ENCODE data around the gene TMTC2.

DNA sequence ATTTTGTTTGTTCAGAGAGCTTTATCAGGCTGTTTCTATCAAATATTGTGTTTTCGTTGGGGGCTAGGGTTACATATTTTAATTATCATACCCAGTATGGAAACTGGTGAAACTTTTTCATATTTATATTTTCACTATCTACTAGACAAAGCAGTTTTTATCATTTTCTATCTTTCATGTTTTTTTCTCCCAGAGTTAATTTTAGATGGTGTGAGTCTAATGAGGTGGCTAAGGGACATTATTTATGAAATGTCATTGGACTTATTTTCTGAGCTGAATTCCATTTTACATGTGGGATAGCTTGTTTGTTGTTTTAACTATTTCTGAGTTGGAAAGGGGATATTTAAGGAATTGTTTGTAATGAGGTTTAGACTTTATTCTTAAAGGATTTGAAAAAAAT lies 100.3 kb downstream of the TMTC2 start:
- no peak for TF ChIP-seq ZNF626 (tag by site-specific recombination; IDR thresholded peaks at IDR 0.05)
- TF ChIP-seq, protein P1, sequence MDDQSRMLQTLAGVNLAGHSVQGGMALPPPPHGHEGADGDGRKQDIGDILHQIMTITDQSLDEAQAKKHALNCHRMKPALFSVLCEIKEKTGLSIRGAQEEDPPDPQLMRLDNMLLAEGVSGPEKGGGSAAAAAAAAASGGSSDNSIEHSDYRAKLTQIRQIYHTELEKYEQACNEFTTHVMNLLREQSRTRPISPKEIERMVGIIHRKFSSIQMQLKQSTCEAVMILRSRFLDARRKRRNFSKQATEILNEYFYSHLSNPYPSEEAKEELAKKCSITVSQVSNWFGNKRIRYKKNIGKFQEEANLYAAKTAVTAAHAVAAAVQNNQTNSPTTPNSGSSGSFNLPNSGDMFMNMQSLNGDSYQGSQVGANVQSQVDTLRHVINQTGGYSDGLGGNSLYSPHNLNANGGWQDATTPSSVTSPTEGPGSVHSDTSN (CRISPR knock-in tag; IDR thresholded peaks at IDR 0.05), result no peak
- TF ChIP-seq ZBTB8A (tag by site-specific recombination; IDR thresholded peaks at IDR 0.05), result no peak
- TF ChIP-seq, protein P2, sequence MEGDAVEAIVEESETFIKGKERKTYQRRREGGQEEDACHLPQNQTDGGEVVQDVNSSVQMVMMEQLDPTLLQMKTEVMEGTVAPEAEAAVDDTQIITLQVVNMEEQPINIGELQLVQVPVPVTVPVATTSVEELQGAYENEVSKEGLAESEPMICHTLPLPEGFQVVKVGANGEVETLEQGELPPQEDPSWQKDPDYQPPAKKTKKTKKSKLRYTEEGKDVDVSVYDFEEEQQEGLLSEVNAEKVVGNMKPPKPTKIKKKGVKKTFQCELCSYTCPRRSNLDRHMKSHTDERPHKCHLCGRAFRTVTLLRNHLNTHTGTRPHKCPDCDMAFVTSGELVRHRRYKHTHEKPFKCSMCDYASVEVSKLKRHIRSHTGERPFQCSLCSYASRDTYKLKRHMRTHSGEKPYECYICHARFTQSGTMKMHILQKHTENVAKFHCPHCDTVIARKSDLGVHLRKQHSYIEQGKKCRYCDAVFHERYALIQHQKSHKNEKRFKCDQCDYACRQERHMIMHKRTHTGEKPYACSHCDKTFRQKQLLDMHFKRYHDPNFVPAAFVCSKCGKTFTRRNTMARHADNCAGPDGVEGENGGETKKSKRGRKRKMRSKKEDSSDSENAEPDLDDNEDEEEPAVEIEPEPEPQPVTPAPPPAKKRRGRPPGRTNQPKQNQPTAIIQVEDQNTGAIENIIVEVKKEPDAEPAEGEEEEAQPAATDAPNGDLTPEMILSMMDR (tag by site-specific recombination; IDR thresholded peaks at IDR 0.05), result no peak
- TF ChIP-seq, protein P3, sequence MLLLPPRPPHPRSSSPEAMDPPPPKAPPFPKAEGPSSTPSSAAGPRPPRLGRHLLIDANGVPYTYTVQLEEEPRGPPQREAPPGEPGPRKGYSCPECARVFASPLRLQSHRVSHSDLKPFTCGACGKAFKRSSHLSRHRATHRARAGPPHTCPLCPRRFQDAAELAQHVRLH (tag by site-specific recombination; IDR thresholded peaks at IDR 0.05), result no peak
- no peak for TF ChIP-seq ZNF677 (tag by site-specific recombination; IDR thresholded peaks at IDR 0.05)
- no peak for TF ChIP-seq ZNF558 (tag by site-specific recombination; IDR thresholded peaks at IDR 0.05)
- TF ChIP-seq ZNF133 (tag by site-specific recombination; IDR thresholded peaks at IDR 0.05), result no peak
- no peak for TF ChIP-seq ZBTB20 (tag by site-specific recombination; IDR thresholded peaks at IDR 0.05)
- TF ChIP-seq ZBTB1 (tag by site-specific recombination; IDR thresholded peaks at IDR 0.05), result no peak
- TF ChIP-seq REST (tag by site-specific recombination; IDR thresholded peaks at IDR 0.05), result no peak
